Kidney glomerular epithelial cell (primary cell): ENCODE data around the gene MAPK4.
A peak's percentile ranks its signal among the peaks of the same experiment; 100 is the strongest.
"Not testable (repeated sequence)": the region's sequence is repeated elsewhere in the genome, so short reads cannot be mapped to it uniquely, and the experiment has no call there.

Experiments
- DNase-seq: peaks from one replicate; lab custom pipeline; 2025; lab: John Stamatoyannopoulos, UW

The MAPK4 gene

GRCh38 chr18:50573679-50574078 lies 13.8 kb downstream of the MAPK4 start:
- no peak for DNase-seq

- no peak for DNase-seq
Observed at GRCh38 chr18:50578030-50578429, 18.1 kb downstream of the MAPK4 start.

- no peak for DNase-seq
Observed at GRCh38 chr18:50578651-50579050, 18.8 kb downstream of the MAPK4 start.

- DNase-seq: no peak
Observed at GRCh38 chr18:50579061-50579774, 19.3 kb downstream of the MAPK4 start.

- DNase-seq: no peak
Observed at GRCh38 chr18:50581517-50581916, 21.6 kb downstream of the MAPK4 start.

GRCh38 chr18:50582500-50582899 lies 22.6 kb downstream of the MAPK4 start:
- DNase-seq: no peak

- DNase-seq: no peak
Observed at GRCh38 chr18:50586710-50587109, 26.8 kb downstream of the MAPK4 start.

- no peak for DNase-seq
Observed at GRCh38 chr18:50590593-50590992, 30.7 kb downstream of the MAPK4 start.

- no peak for DNase-seq
Observed at GRCh38 chr18:50594012-50594411, 34.1 kb downstream of the MAPK4 start.

- no peak for DNase-seq
Observed at GRCh38 chr18:50594942-50595341, 35.1 kb downstream of the MAPK4 start.

GRCh38 chr18:50602466-50602865 lies 42.6 kb downstream of the MAPK4 start:
- peak; percentile 10 for DNase-seq

- no peak for DNase-seq
Observed at GRCh38 chr18:50606609-50607008, 46.7 kb downstream of the MAPK4 start.

- DNase-seq: no peak
Observed at GRCh38 chr18:50607378-50607926, 47.6 kb downstream of the MAPK4 start.

GRCh38 chr18:50609171-50609570 lies 49.3 kb downstream of the MAPK4 start:
- not testable (repeated sequence) for DNase-seq

GRCh38 chr18:50610349-50610748 lies 50.5 kb downstream of the MAPK4 start:
- no peak for DNase-seq

- no peak for DNase-seq
Observed at GRCh38 chr18:50611529-50611941, 51.6 kb downstream of the MAPK4 start.

- DNase-seq: no peak
Observed at GRCh38 chr18:50614838-50615237, 55.0 kb downstream of the MAPK4 start.

GRCh38 chr18:50616484-50617048 lies 56.7 kb downstream of the MAPK4 start:
- DNase-seq: no peak

GRCh38 chr18:50619861-50620275 lies 60.0 kb downstream of the MAPK4 start:
- DNase-seq: no peak

- no peak for DNase-seq
Observed at GRCh38 chr18:50620319-50620718, 60.4 kb downstream of the MAPK4 start.

- DNase-seq: no peak
Observed at GRCh38 chr18:50621366-50621765, 61.5 kb downstream of the MAPK4 start.

- no peak for DNase-seq
Observed at GRCh38 chr18:50622320-50622719, 62.4 kb downstream of the MAPK4 start.

GRCh38 chr18:50622865-50623393 lies 63.0 kb downstream of the MAPK4 start:
- no peak for DNase-seq
